Retina (tissue), 1 donor: ENCODE results near the gene FRMD6.

Experiments
- DNase-seq: peaks from one replicate; pipeline ENCODE4 v3.0.0-alpha.2; 2016

The FRMD6 gene

GRCh38 chr14:51674294-51675002 lies 22.7 kb downstream of the FRMD6 start:
- no peak for DNase-seq

- DNase-seq = no peak
Observed at GRCh38 chr14:51676549-51676948, 24.8 kb downstream of the FRMD6 start.

- no peak for DNase-seq
Observed at GRCh38 chr14:51677266-51677665, 25.6 kb downstream of the FRMD6 start.

- DNase-seq = no peak
Observed at GRCh38 chr14:51677738-51678137, 26.0 kb downstream of the FRMD6 start.

GRCh38 chr14:51680031-51680430 lies 28.3 kb downstream of the FRMD6 start:
- no peak for DNase-seq

GRCh38 chr14:51681411-51681810 lies 29.7 kb downstream of the FRMD6 start:
- no peak for DNase-seq

GRCh38 chr14:51682411-51682810 lies 30.7 kb downstream of the FRMD6 start:
- no peak for DNase-seq

- DNase-seq = no peak
Observed at GRCh38 chr14:51684760-51685159, 33.0 kb downstream of the FRMD6 start.

- DNase-seq = no peak
Observed at GRCh38 chr14:51691176-51691575, 39.5 kb downstream of the FRMD6 start.

GRCh38 chr14:51692646-51693045 lies 40.9 kb downstream of the FRMD6 start:
- no peak for DNase-seq

- no peak for DNase-seq
Observed at GRCh38 chr14:51697848-51698247, 46.1 kb downstream of the FRMD6 start.

- DNase-seq = no peak
Observed at GRCh38 chr14:51701951-51702350, 50.2 kb downstream of the FRMD6 start.

GRCh38 chr14:51703787-51704186 lies 52.1 kb downstream of the FRMD6 start:
- no peak for DNase-seq

- no peak for DNase-seq
Observed at GRCh38 chr14:51704545-51704944, 52.8 kb downstream of the FRMD6 start.

- no peak for DNase-seq
Observed at GRCh38 chr14:51707327-51707726, 55.6 kb downstream of the FRMD6 start.

GRCh38 chr14:51711505-51711904 lies 59.8 kb downstream of the FRMD6 start:
- DNase-seq = no peak

GRCh38 chr14:51715250-51715649 lies 63.5 kb downstream of the FRMD6 start:
- no peak for DNase-seq

GRCh38 chr14:51715742-51716141 lies 64.0 kb downstream of the FRMD6 start:
- no peak for DNase-seq

GRCh38 chr14:51716610-51717009 lies 64.9 kb downstream of the FRMD6 start:
- no peak for DNase-seq

GRCh38 chr14:51717766-51718165 lies 66.1 kb downstream of the FRMD6 start:
- DNase-seq = no peak

- DNase-seq = no peak
Observed at GRCh38 chr14:51719955-51720354, 68.2 kb downstream of the FRMD6 start.

- DNase-seq = no peak
Observed at GRCh38 chr14:51723990-51724389, 72.3 kb downstream of the FRMD6 start.

- DNase-seq = no peak
Observed at GRCh38 chr14:51724650-51725049, 72.9 kb downstream of the FRMD6 start.

- no peak for DNase-seq
Observed at GRCh38 chr14:51725061-51725460, 73.4 kb downstream of the FRMD6 start.

GRCh38 chr14:51726166-51726899 lies 74.6 kb downstream of the FRMD6 start:
- no peak for DNase-seq
